Stimulated activated CD4-positive, alpha-beta T cell treated with anti-CD3 and anti-CD28 coated beads, Interleukin-2, amount 100 ng/mL, for 4 hours (primary cell): ENCODE results near the gene ANKS4B.
"Not testable (repeated sequence)": the region's sequence is repeated elsewhere in the genome, so short reads cannot be mapped to it uniquely, and the experiment has no call there.

Experiments used
- DNase-seq: peaks from one replicate; pipeline ENCODE4 v3.0.0-alpha.2; 2020; ENCODE audit warnings: low read depth

ANKS4B gene

GRCh38 chr16:21218153-21218552 lies 15.3 kb upstream of the ANKS4B start:
- no peak for DNase-seq

- no peak for DNase-seq
Measured at GRCh38 chr16:21219551-21219950, 13.9 kb upstream of the ANKS4B start.

GRCh38 chr16:21222495-21223337 lies 10.8 kb upstream of the ANKS4B start:
- no peak for DNase-seq

DNA sequence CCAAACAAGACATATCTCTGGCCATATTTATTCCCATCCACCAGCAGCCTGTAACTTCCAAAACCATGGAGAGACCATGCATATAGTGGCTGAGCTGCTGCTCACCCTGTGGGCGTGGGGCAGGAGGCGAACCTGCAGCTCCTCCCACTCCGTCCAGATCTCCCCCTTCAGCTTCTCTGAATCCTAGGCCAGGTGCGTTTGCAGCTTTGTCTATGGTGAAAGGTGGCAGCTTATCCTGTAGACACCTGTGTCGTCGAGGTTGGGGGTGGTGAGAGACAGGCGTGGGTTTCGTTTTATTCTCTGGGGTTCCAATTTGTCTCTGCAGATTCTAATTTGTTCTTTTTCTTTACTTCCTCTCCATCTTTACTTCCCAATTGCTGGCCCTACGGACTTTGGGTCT lies 9.7 kb upstream of the ANKS4B start:
- no peak for DNase-seq

GRCh38 chr16:21224800-21225199 lies 8.7 kb upstream of the ANKS4B start:
- no peak for DNase-seq

GRCh38 chr16:21226749-21227148 lies 6.8 kb upstream of the ANKS4B start:
- DNase-seq = no peak

DNA sequence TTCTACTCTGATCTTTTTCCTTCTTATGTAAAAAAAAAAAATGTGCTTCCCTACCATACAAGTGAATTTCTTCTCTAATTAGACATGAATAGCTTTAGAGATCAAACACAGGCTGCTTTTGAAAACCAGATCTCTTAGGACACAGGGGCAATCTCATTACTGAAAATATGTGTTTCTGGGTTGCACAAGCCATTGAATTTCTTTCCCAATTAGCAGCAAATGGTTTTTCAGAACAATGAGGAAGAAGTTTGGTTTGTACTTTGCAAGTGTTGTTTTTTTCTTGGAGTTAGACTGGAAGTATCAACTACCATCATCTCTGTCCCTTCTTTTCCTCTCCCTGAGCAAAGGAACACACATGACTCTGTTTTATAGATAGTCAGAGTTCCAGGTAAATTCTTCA lies 5.6 kb upstream of the ANKS4B start:
- DNase-seq = no peak

DNA sequence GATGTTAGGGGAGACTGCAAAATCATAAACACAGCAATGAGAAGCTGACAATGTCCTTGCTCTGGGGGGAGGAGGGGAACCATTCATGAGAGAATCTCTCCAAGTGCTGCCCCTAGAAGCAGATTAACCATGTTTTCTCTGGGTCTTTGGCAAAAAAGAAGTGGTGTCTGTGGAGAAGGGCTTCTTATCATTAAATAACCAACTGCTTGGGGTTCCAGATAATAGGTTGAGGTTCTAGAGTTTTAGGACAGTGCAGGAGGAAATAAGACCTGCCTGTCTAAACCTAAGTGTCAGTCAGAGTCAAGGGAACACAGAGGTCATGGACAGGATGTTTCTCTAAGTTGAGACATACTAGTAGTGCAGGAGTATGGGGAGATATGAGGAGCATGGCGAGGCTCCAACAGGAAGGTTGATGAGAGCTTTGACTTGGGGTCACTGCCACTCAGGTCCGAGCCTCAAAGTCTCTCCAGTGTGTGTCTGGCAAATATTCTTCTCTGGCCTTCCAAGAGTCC lies 5.1 kb upstream of the ANKS4B start:
- no peak for DNase-seq

DNA sequence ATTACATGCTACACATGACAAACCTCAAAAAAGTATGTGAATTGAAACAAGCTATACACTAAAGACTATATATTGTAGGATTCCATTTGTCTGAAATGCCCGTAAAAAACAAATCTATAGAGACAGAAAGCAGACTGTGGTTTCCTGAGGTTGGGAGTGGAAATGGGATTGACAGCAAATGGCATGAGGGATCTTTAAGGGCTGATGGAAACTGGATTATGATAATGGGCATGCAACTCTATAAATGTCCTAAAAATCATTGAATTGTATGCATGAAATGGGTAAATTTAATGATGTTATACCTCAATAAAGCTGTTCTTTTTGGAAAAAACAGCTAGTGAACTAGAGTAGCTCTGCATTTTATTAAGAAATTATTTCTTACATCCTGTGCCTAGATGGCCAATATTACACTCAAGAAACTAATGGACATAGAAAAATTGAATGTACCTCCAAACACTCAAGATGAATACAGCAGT lies 416 bp upstream of the ANKS4B start:
- no peak for DNase-seq

- no peak for DNase-seq
Measured at GRCh38 chr16:21235199-21235585, 1.7 kb downstream of the ANKS4B start.

DNA sequence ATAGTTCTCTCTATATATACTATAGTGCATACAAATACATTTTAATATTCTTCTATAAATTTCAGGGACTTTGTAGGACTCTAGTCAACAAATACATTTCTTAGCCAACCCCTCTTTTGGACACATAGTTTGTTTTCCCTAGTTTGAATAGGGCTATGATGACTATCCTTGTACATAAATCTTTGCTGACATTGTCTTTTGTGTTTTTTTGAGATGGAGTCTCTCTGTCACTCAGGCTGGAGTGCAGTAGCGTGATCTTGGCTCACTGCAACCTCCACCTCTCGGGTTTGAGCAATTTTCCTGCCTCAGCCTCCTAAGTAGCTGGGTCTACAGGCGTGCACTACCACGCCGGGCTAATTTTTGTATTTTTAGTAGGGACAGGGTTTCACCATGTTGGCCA lies 3.3 kb downstream of the ANKS4B start:
- DNase-seq = no peak

- DNase-seq = no peak
Measured at GRCh38 chr16:21239646-21240045, 6.1 kb downstream of the ANKS4B start.

DNA sequence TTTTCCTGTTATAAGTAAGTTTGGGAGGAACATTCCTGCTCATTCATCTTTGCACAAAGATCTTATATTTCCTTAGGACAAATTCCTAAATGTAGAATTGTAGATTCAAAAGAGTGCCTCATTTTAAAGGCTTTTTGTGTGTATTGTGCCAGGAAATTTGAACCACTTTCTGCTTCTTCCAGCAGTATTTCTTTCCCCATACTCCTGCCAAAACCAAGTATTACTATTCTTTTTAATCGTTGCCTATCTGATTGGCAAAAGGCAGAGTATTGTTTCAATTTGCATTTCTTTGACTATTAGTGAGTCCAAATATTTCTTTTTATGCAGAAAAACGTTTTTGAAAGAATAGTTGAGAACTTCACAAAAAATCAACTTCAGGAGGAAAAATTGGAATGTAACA lies 9.3 kb downstream of the ANKS4B start:
- no peak for DNase-seq

DNA sequence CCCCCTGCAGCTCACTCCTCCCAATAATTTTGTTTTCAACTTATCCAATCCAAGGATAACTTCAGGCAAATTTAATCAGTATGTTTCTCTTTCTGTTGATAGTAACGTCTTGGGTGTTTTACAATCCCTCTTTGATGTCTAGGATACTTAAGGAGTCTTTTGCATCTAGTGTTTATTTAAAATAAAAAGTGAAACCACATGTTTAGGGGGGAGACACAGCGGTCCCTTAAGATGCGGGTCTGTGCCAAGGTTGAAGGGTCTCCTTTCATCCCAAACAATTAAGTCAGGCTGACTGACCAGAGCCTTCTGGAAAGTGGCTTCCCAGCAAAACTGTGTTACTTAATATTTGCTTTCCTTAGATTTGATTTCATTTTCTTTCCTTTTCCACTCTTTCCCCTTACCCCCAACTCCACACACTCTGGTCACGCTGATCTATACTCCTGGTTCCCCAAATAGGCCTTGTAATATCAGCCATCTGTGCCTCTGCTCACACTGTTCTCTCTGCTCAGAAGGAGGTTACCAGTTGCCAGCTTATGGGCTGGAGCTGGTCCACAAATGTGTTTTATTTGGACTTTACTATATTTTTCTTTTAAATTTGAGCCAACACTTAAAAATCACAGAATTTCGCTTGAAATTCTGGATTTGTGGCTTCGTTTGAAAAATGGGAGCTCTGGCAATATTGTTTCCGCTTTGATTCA lies 11.2 kb downstream of the ANKS4B start:
- DNase-seq = no peak

GRCh38 chr16:21248179-21248578 lies 14.7 kb downstream of the ANKS4B start:
- not testable (repeated sequence) for DNase-seq

- DNase-seq = no peak
Measured at GRCh38 chr16:21250072-21250923, 16.8 kb downstream of the ANKS4B start.

- no peak for DNase-seq
Measured at GRCh38 chr16:21253470-21253869, 20.0 kb downstream of the ANKS4B start.

DNA sequence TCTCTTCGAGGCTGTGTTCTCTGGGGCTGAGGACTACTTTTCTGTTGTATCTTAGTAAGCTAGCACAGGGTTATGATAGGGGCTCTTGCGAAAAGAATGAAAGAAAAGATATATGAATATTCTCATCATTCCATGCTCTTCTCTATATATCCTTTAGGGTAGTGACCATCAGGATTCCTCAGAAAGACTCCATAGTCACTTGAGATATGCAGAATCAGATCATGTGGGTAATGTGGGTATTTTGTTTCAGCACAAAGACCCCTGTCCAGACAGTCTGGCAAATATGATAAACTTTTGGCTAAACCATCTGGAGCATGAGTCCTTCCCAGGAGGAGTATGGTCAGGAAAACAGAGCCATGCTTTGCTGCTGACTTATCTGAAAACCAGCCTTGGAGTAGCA lies 23.1 kb downstream of the ANKS4B start:
- no peak for DNase-seq

DNA sequence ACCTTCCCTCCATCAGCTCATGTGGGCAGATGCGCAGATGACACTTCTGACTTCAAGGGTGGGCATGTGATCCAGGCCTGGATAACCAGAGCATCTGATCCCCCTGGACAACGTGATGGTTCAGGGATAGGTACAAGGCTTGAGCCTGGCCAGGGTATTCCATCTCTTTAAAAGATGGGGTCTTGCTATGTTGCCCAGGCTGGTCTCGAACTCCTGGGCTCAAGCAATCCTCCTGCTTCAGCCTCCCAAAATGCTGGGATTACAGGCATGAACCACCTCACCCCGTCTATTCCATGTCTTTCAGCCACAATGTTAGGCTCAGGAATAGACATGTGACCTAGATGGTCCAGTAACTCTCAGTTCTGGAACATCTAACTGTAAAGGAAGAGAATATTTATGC lies 23.8 kb downstream of the ANKS4B start:
- DNase-seq = no peak

GRCh38 chr16:21260870-21261791 lies 27.6 kb downstream of the ANKS4B start:
- no peak for DNase-seq
